H54 (cell line): ENCODE data around the gene VPS33A.
A peak's percentile ranks its signal among the peaks of the same experiment; 100 is the strongest.

Experiments used
- DNase-seq: peaks from one replicate; pipeline ENCODE4 v3.0.0; 2011; ENCODE audit warnings: low spot score, mixed read lengths; ENCODE audit not compliant: insufficient read length
- FAIRE-seq: peaks from 3 replicates; lab custom pipeline; 2011; peaks lifted over from hg19 to GRCh38; lab: Jason Lieb, UNC
- POLR2A ChIP-seq: IDR thresholded peaks from 2 replicates; pipeline ENCODE4 v1.6.1; 2011; ENCODE audit warnings: low read depth, mild to moderate bottlenecking, low read length

Gene VPS33A

DNA sequence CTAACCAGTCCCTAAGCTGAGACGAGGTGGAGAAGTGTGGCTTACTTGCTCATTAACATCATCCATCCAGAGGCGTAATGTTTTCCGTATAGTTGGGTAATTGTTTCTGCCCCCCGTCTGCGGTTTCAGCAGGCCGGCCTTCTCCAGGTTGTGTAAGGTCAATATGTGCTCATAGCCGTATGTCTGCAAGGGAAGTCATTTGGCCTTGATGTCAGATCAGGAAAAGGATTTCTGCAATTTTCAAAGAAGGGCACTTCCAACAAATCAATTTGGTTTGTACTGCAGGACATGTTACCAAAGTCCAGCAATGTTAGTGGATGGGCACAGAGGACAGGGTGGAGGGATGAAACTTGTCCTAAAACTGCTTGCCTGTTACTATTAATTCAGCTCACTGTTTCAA is 30.6 kb downstream of the VPS33A start:
- no peak for TF ChIP-seq POLR2A

GRCh38 chr12:122232691-122233090 is 33.6 kb downstream of the VPS33A start:
- no peak for FAIRE-seq
- DNase-seq: no peak
- no peak for TF ChIP-seq POLR2A

More for the DNA sequence above, 30.6 kb downstream of the VPS33A start:
- FAIRE-seq (no peak), DNase-seq (no peak)

- DNase-seq: no peak
- no peak for FAIRE-seq
- TF ChIP-seq POLR2A: no peak
Measured at GRCh38 chr12:122230798-122231197, 35.5 kb downstream of the VPS33A start.

DNA sequence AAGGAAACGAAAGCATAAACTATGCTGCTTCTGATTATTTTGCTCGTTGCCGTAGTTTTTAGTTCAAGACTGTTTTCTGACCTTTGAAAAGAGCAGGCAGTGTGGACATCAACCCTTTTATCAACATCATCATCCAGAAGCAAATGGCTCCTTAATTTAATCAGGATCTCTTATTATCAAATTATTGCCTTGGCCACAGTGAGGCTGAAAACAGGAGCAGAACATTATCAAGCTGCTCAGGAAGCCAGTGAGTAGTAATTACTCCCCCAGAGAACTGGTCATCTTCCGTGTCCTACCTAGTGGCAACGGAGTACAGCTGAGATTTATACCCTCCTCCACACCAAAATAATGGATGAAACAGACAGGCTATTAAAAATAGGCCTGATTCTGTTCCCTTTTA is 38.2 kb downstream of the VPS33A start:
- FAIRE-seq (no peak), DNase-seq (no peak)
- TF ChIP-seq POLR2A: no peak

DNA sequence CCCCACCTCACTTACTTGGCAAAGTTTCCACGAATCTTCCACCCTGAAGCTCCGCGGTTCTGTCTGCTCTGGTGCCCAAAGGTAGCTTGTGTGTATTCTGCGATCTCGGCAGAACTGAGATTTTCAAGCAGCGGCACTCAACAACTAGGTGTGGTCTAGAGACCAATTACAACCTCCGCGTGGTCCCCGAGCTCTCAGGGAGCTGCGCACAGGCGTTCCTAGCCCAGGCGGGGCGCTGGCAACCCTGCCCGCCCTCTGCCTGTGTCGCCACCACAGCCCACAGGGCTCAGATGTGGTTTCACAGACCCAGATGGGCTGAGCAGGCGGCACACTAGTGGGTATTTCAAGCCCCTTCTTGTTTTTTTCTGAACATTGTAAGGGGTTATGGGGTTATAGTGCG is 39.0 kb downstream of the VPS33A start:
- TF ChIP-seq POLR2A: no peak
- DNase-seq (no peak), FAIRE-seq (no peak)

- no peak for DNase-seq
- TF ChIP-seq POLR2A: no peak
- no peak for FAIRE-seq
Measured at GRCh38 chr12:122226366-122227125, 39.7 kb downstream of the VPS33A start.

DNA sequence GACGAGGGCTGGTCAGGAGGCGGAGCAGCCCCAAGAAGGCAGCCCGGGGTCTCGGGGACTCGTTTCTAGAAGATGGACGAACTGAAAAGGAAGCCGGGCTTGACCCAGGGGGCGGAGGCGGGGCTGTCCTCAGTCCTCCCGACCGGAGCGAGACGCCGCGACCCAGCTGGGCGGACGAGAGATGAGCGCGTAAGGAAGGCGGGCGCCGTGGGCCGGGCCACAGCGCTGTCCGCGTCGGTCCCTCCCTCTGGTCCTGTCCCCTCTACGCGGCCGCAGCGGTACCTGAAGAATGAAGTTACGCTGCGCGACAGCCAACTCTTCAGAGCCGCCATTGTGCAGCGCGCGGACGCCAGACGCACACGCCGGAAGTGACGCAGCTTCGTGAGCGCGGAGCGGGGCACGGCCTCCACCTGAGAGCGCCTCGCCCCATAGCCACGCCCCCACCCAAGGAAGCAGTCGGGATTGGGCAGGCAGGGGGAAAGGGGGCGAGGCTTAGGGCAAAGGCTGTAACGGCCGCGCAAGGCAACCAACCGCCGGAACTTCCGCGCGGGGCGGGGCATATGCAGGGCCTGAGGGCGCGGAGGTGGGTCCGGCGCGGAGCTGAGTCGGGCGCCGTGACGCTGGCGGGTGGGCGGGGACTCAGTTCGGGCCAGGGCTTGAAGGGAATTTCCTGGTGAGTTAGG is 40.5 kb downstream of the VPS33A start, which contains the start of gene DIABLO:
TSS of gene DIABLO (minus strand) at position 370 of the 683 bp plus-strand sequence. CDS start at position 332, 38 bp downstream.
- DNase-seq: peak; percentile 97
- FAIRE-seq: peak; percentile 85
- peak; percentile 92 for TF ChIP-seq POLR2A

- DNase-seq: no peak
- FAIRE-seq: no peak
- TF ChIP-seq POLR2A: no peak
Measured at GRCh38 chr12:122216445-122216844, 49.8 kb downstream of the VPS33A start.

DNA sequence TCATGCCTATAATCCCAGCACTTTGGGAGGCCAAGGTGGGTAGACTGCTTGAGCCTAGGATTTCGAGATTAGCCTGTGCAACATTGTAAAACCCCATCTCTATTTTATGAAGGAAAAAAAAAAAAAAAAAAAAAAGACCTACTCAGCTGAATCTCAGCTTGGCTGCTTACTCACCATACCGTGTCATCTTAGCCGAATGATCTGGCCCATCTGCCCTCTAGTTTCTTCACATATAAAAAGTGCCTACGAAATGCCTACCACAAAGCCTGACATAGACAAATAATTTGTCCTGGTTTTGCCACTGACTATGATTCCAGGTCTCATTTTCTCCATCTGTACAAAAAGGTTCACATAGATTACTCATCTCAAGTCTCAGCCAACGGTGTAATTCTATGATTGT is 50.5 kb downstream of the VPS33A start:
- DNase-seq (no peak), FAIRE-seq (no peak)
- no peak for TF ChIP-seq POLR2A

- FAIRE-seq (no peak), DNase-seq (no peak)
- TF ChIP-seq POLR2A: no peak
Measured at GRCh38 chr12:122208073-122208820, 58.0 kb downstream of the VPS33A start.

DNA sequence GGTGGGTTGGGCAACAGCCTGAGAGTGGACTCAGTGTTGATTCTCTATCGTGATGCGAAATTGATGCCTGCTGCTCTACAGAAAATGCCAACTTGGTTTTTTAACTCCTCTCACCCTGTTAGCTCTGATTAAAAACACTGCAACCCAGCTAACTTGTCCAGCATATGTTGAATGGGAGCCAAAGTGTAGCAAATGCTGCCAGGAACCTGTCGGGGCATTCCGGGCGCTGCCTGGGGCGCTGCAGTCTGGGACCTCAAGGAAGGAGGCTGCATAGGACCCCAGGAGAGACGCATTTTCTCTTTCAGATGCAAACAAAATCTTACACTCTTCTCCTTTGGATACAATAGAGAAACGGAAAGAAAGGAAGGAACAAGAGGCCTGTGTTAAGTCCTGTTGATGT is 58.9 kb downstream of the VPS33A start:
- no peak for DNase-seq
- TF ChIP-seq POLR2A: no peak
- no peak for FAIRE-seq

GRCh38 chr12:122206976-122207375 is 59.3 kb downstream of the VPS33A start:
- no peak for TF ChIP-seq POLR2A
- FAIRE-seq (no peak), DNase-seq (no peak)

- DNase-seq: no peak
- no peak for FAIRE-seq
- TF ChIP-seq POLR2A: no peak
Measured at GRCh38 chr12:122206111-122206881, 60.0 kb downstream of the VPS33A start.
